ENCODE results near the gene HAGHL.

HAGHL gene

GRCh38 chr16:722835-723633 lies 3.9 kb upstream of the HAGHL start:
- H3K79me2 ChIP-seq (ENCODE audit: insufficient read depth, low read length): no peaks in the 10 kb centered on the region
- no peaks in the 10 kb centered on the region for H3K9me2 ChIP-seq (ENCODE audit: low read depth, low read length)
- H3K9ac ChIP-seq (ENCODE audit: low read length): no peak overlapping the region
- H3K9me3 ChIP-seq (ENCODE audit: low read length): no peaks in the 10 kb centered on the region
- H4K20me1 ChIP-seq (ENCODE audit: insufficient read depth, low read length): no peaks in the 10 kb centered on the region
- no peak overlapping the region for H3K4me2 ChIP-seq (ENCODE audit: low read length)
- H3K27ac ChIP-seq (ENCODE audit: low read depth, low read length, poor library complexity, severe bottlenecking): no peak overlapping the region
- H3K4me3 ChIP-seq (ENCODE audit: low read depth, low read length, poor library complexity, severe bottlenecking): no peak overlapping the region
- H3K4me1 ChIP-seq (ENCODE audit: insufficient read depth, low read length, severe bottlenecking): peaks cover 34% of the 10 kb centered on the region
- no peak for TF ChIP-seq CTCF (IDR thresholded peaks at IDR 0.05; ENCODE audit: low read length)
- no peak for TF ChIP-seq EZH2 (IDR thresholded peaks at IDR 0.05; ENCODE audit: borderline replicate concordance, low read length)
- H3K36me3 ChIP-seq (ENCODE audit: insufficient read depth, low read length): peaks cover 8% of the 10 kb centered on the region
- peaks cover 5% of the 10 kb centered on the region for H3K27me3 ChIP-seq (ENCODE audit: insufficient read depth, low read length)
- no peak overlapping the region for H2AFZ ChIP-seq (ENCODE audit: low read length)
- H3F3A ChIP-seq (ENCODE audit: insufficient read depth, low read length): peaks cover 4% of the 10 kb centered on the region; the same call in 1 of the 2 replicates

- Histone ChIP-seq H3K27me3 (ENCODE audit: insufficient read depth, low read length) (no peaks in the 10 kb centered on the region), H3F3A (ENCODE audit: insufficient read depth, low read length) (peaks cover 4% of the 10 kb centered on the region; the same call in 1 of the 2 replicates), H3K9me2 (ENCODE audit: low read depth, low read length) (no peaks in the 10 kb centered on the region), H4K20me1 (ENCODE audit: insufficient read depth, low read length) (no peaks in the 10 kb centered on the region), H3K27ac (ENCODE audit: low read depth, low read length, poor library complexity, severe bottlenecking) (no peak overlapping the region), H3K9me3 (ENCODE audit: low read length) (no peaks in the 10 kb centered on the region), H2AFZ (ENCODE audit: low read length) (no peak overlapping the region), H3K4me2 (ENCODE audit: low read length) (no peak overlapping the region), H3K4me3 (ENCODE audit: low read depth, low read length, poor library complexity, severe bottlenecking) (no peak overlapping the region), H3K79me2 (ENCODE audit: insufficient read depth, low read length) (no peaks in the 10 kb centered on the region), H3K9ac (ENCODE audit: low read length) (no peak overlapping the region), H3K36me3 (ENCODE audit: insufficient read depth, low read length) (peaks cover 8% of the 10 kb centered on the region), H3K4me1 (ENCODE audit: insufficient read depth, low read length, severe bottlenecking) (peaks cover 38% of the 10 kb centered on the region)
- no peak for TF ChIP-seq CTCF (IDR thresholded peaks at IDR 0.05; ENCODE audit: low read length)
- no peak for TF ChIP-seq EZH2 (IDR thresholded peaks at IDR 0.05; ENCODE audit: borderline replicate concordance, low read length)
These were observed 3.2 kb upstream of the HAGHL start for GRCh38 chr16:723695-724094.

GRCh38 chr16:724188-725040 lies 2.5 kb upstream of the HAGHL start:
- TF ChIP-seq EZH2 (IDR thresholded peaks at IDR 0.05; ENCODE audit: borderline replicate concordance, low read length) (no peak), CTCF (IDR thresholded peaks at IDR 0.05; ENCODE audit: low read length) (no peak)
- no peaks in the 10 kb centered on the region for H4K20me1 ChIP-seq (ENCODE audit: insufficient read depth, low read length)
- H3K9me3 ChIP-seq (ENCODE audit: low read length): no peaks in the 10 kb centered on the region
- H3K9me2 ChIP-seq (ENCODE audit: low read depth, low read length): no peaks in the 10 kb centered on the region
- peaks cover 8% of the 10 kb centered on the region for H3K36me3 ChIP-seq (ENCODE audit: insufficient read depth, low read length)
- H2AFZ ChIP-seq (ENCODE audit: low read length): no peak overlapping the region
- no peak overlapping the region for H3K27ac ChIP-seq (ENCODE audit: low read depth, low read length, poor library complexity, severe bottlenecking)
- peaks cover 4% of the 10 kb centered on the region; the same call in 1 of the 2 replicates for H3F3A ChIP-seq (ENCODE audit: insufficient read depth, low read length)
- H3K79me2 ChIP-seq (ENCODE audit: insufficient read depth, low read length): no peaks in the 10 kb centered on the region
- no peak overlapping the region for H3K4me2 ChIP-seq (ENCODE audit: low read length)
- no peak overlapping the region for H3K4me3 ChIP-seq (ENCODE audit: low read depth, low read length, poor library complexity, severe bottlenecking)
- no peaks in the 10 kb centered on the region for H3K27me3 ChIP-seq (ENCODE audit: insufficient read depth, low read length)
- H3K4me1 ChIP-seq (ENCODE audit: insufficient read depth, low read length, severe bottlenecking): peaks cover 44% of the 10 kb centered on the region
- H3K9ac ChIP-seq (ENCODE audit: low read length): no peak overlapping the region

All from OCI-LY1 (cell line).